Right atrium auricular region (tissue), 2 donors: Measurements from ENCODE around the gene ARID3C. TPM values are rescaled to one million over a fixed set of nuclear protein-coding genes. Genes with fewer than 3 reads are reported as not detected.

Source experiments
- DNase-seq: peaks from one replicate; pipeline ENCODE4 v3.0.0-alpha.2; 2019; ENCODE audit warnings: low spot score
- H3K27ac ChIP-seq, 2 donors: fragments of 200-600 bp; sonication (generic); 1 replicate in 1 of 2; 2 replicates in 1 of 2; pipeline ENCODE4 v1.5.1; 2016 to 2019
- H3K27me3 ChIP-seq, 2 donors: fragments of 200-600 bp; sonication (generic); one replicate each; pipeline versions ENCODE4 v1.5.1 to v1.6.0; 2017 to 2019
- H3K36me3 ChIP-seq: fragments of 200-600 bp; sonication (generic); one replicate; pipeline ENCODE4 v1.5.1; 2016
- H3K4me1 ChIP-seq, 2 donors: fragments of 200-600 bp; sonication (generic); one replicate each; pipeline versions ENCODE4 v1.5.1 to v1.6.0; 2017 to 2019
- H3K4me3 ChIP-seq, 2 donors: fragments of 200-600 bp; sonication (generic); 1 replicate in 1 of 2; 2 replicates in 1 of 2; pipeline ENCODE4 v1.5.1; 2017 to 2019; ENCODE audit warnings: mild to moderate bottlenecking in 1 of 2, moderate library complexity in 1 of 2
- H3K9me3 ChIP-seq, 2 donors: fragments of 200-600 bp; sonication (generic); one replicate each; pipeline ENCODE4 v1.5.1; 2019
- CTCF ChIP-seq, 2 donors: fragments of 200-600 bp; sonication (generic); IDR thresholded peaks; one replicate each; pipeline ENCODE4 v1.5.1; 2019; ENCODE audit warnings: antibody characterized with exemption in 2 of 2
- total RNA-seq, 2 donors: library from RNA; depleted of rRNA; stranded (reverse); fragments of >200 nt; gene quantifications; one replicate each; pipeline ENCODE4 v1.1.0, GENCODE V29; 2016

The ARID3C gene
- total RNA-seq, 2 donors from 2014 or later, result not detected

- Histone ChIP-seq H3K27me3 (no peaks in the 10 kb centered on the region), H3K4me1 (peaks cover 0 to 55% of the 10 kb centered on the region in 2 donors), H3K4me3 (peak overlapping the region; percentile 55 to 58), H3K9me3 (no peaks in the 10 kb centered on the region), H3K36me3 (no peaks in the 10 kb centered on the region), H3K27ac (peak overlapping the region in 1 of 2 donors; percentile 39)
- DNase-seq, result no peak
- no peak for TF ChIP-seq CTCF (IDR thresholded peaks at IDR 0.05)
These were observed 39.9 kb downstream of the ARID3C start for GRCh38 chr9:34588671-34589635.

- Histone ChIP-seq H3K4me3 (no peak overlapping the region), H3K4me1 (peaks cover 0 to 38% of the 10 kb centered on the region in 2 donors), H3K27me3 (no peaks in the 10 kb centered on the region), H3K27ac (no peak overlapping the region), H3K36me3 (no peaks in the 10 kb centered on the region), H3K9me3 (no peaks in the 10 kb centered on the region)
- no peak for DNase-seq
- TF ChIP-seq CTCF (IDR thresholded peaks at IDR 0.05), result no peak
These were observed 41.6 kb downstream of the ARID3C start for GRCh38 chr9:34587271-34587670.

GRCh38 chr9:34585946-34586669 is 42.8 kb downstream of the ARID3C start:
- Histone ChIP-seq H3K4me1 (peaks cover 0 to 27% of the 10 kb centered on the region in 2 donors), H3K4me3 (no peak overlapping the region), H3K27me3 (no peaks in the 10 kb centered on the region)

GRCh38 chr9:34584970-34585369 is 43.9 kb downstream of the ARID3C start:
- DNase-seq, result no peak
- no peaks in the 10 kb centered on the region for H3K27me3 ChIP-seq
- H3K27ac ChIP-seq, result no peak overlapping the region
- H3K9me3 ChIP-seq, result no peaks in the 10 kb centered on the region
- peaks cover 0 to 15% of the 10 kb centered on the region in 2 donors for H3K4me1 ChIP-seq
- no peak for TF ChIP-seq CTCF (IDR thresholded peaks at IDR 0.05)
- no peaks in the 10 kb centered on the region for H3K36me3 ChIP-seq
- no peak overlapping the region for H3K4me3 ChIP-seq

More at GRCh38 chr9:34585946-34586669, 42.8 kb downstream of the ARID3C start:
- DNase-seq, result no peak
- Histone ChIP-seq H3K36me3 (no peaks in the 10 kb centered on the region), H3K9me3 (no peaks in the 10 kb centered on the region), H3K27ac (no peak overlapping the region)
- no peak for TF ChIP-seq CTCF (IDR thresholded peaks at IDR 0.05)

- TF ChIP-seq CTCF (IDR thresholded peaks at IDR 0.05), result no peak
- peaks cover 0 to 21% of the 10 kb centered on the region in 2 donors for H3K4me1 ChIP-seq
- H3K36me3 ChIP-seq, result no peaks in the 10 kb centered on the region
- no peaks in the 10 kb centered on the region for H3K27me3 ChIP-seq
- no peaks in the 10 kb centered on the region for H3K9me3 ChIP-seq
- H3K4me3 ChIP-seq, result no peak overlapping the region
- H3K27ac ChIP-seq, result no peak overlapping the region
- DNase-seq, result no peak
These were observed 46.1 kb downstream of the ARID3C start for GRCh38 chr9:34582787-34583186.
